Natural killer cell treated with Interleukin-12 subunit alpha and Interleukin-12 subunit beta and Interleukin-15 and Interleukin-18, amount 100 ng/mL, for 72 hours (primary cell): ENCODE data around the gene CLPTM1L. TPM values are rescaled to one million over a fixed set of nuclear protein-coding genes. Genes with fewer than 3 reads are reported as not detected.
"Not testable (repeated sequence)": the region's sequence is repeated elsewhere in the genome, so short reads cannot be mapped to it uniquely, and the experiment has no call there.

Experiments
- ATAC-seq, 2 donors: fragments of 150-1000 bp; cut with Tn5 transposase in 1 of 2; sonication (Bioruptor Pico), chemical (Tn5 transposase) in 1 of 2; 2 replicates each; pipeline ENCODE4 v1.10.0; 2021
- DNase-seq: peaks from one replicate; pipeline ENCODE4 v3.0.0; 2022; ENCODE audit warnings: low spot score
- H3K27ac Mint-ChIP-seq, 2 donors: 1 replicate in 1 of 2; 2 replicates in 1 of 2; pipeline ENCODE4 v1.8.0; 2022; ENCODE audit warnings: mixed read lengths in 2 of 2, mild to moderate bottlenecking in 1 of 2, moderate library complexity in 1 of 2
- H3K27me3 Mint-ChIP-seq, 2 donors: 1 replicate in 1 of 2; 2 replicates in 1 of 2; pipeline ENCODE4 v1.8.0; 2022; ENCODE audit warnings: mixed read lengths in 2 of 2
- H3K36me3 Mint-ChIP-seq: one replicate; pipeline ENCODE4 v1.8.0; 2022; ENCODE audit warnings: mixed read lengths
- H3K4me1 Mint-ChIP-seq, 2 donors: 1 replicate in 1 of 2; 2 replicates in 1 of 2; pipeline ENCODE4 v1.8.0; 2022; ENCODE audit warnings: low read depth in 2 of 2, mixed read lengths in 2 of 2, mild to moderate bottlenecking in 1 of 2
- H3K4me3 Mint-ChIP-seq: one replicate; pipeline ENCODE4 v1.8.0; 2022; ENCODE audit warnings: mixed read lengths
- H3K9me3 Mint-ChIP-seq: 2 replicates; pipeline ENCODE4 v1.8.0; 2022; ENCODE audit warnings: mixed read lengths
- total RNA-seq, 2 donors: library from RNA; stranded (reverse); gene quantifications; one replicate each; pipeline ENCODE4 v1.2.3, GENCODE V29; 2022

CLPTM1L gene
- total RNA-seq, 2 donors from 2014 or later: 112 to 178 TPM

- Mint-ChIP-seq H3K9me3 (no peaks in the 10 kb centered on the region), H3K36me3 (no peaks in the 10 kb centered on the region), H3K27me3 (no peaks in the 10 kb centered on the region), H3K4me1 (peaks cover 17 to 20% of the 10 kb centered on the region in 2 donors), H3K4me3 (no peak overlapping the region), H3K27ac (no peak overlapping the region)
- DNase-seq (peak; percentile 54), ATAC-seq (no peak)
Observed at GRCh38 chr5:1374679-1375055, 29.8 kb upstream of the CLPTM1L start.

DNA sequence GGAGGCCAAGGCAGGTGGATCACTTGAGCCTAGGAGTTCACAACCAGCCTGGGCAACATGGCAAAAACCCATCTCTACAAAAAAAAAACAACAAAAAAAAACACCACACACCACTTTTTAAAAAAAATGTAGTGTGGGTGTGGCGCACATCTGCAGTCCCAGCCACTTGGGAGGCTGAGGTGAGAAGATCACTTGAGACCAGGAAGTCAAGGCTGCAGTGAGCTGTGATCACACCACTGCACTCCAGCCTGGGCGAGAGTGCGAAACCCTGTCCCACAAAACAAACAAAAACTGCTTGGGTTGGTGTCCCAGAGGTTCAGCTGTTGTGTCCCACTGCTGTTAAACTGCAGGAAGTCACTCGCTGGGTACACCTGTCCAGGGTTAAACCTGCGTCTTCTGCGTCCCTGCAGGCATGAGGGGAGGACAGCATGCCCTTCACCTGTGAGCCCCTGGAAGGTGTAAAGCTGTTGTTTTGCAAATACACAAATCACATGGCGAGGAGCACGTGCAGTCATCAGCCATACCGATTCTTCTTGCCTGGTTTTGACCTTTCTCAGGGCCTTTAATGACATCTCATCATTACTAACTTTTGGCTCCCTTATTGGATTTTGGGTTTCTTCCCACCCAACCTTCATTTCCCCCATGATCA is 29.3 kb upstream of the CLPTM1L start:
- H3K4me3 Mint-ChIP-seq: no peak overlapping the region
- ATAC-seq (peak; percentile 53 to 60), DNase-seq (peak; percentile 60)

DNA sequence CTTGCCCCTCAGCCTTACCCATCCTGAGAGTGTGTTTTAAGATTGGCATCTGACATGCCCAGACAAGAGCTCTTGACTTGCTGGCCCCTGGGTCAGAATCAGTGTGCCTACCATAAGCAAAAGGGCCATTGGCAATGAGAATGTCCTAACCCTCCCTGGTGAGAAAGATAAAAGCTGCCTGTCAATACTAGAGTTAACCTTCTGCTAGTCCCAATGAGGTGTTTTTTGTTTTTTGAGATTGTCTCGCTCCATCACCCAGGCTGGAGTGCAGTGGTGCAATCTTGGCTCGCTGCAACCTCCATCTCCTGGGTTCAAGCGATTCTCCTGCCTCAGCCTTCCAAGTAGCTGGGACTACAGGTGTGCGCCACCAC is 27.1 kb upstream of the CLPTM1L start:
- H3K27me3 Mint-ChIP-seq, DNase-seq, H3K9me3 Mint-ChIP-seq, H3K4me3 Mint-ChIP-seq, ATAC-seq, H3K36me3 Mint-ChIP-seq: not testable (repeated sequence)
- Mint-ChIP-seq H3K27ac (peak overlapping the region in 1 of 2 donors; percentile 40), H3K4me1 (peaks cover 17 to 20% of the 10 kb centered on the region in 2 donors)

More for the DNA sequence above, 29.3 kb upstream of the CLPTM1L start:
- H3K27ac Mint-ChIP-seq: no peak overlapping the region
- H3K36me3 Mint-ChIP-seq: no peaks in the 10 kb centered on the region
- H3K9me3 Mint-ChIP-seq: no peaks in the 10 kb centered on the region
- no peaks in the 10 kb centered on the region for H3K27me3 Mint-ChIP-seq
- peaks cover 17 to 20% of the 10 kb centered on the region in 2 donors for H3K4me1 Mint-ChIP-seq

GRCh38 chr5:1371218-1371971 is 26.5 kb upstream of the CLPTM1L start:
- ATAC-seq: no peak
- Mint-ChIP-seq H3K4me3 (no peak overlapping the region), H3K4me1 (peaks cover 17 to 20% of the 10 kb centered on the region in 2 donors), H3K36me3 (no peaks in the 10 kb centered on the region), H3K27ac (no peak overlapping the region), H3K27me3 (peaks cover 0 to under 1% of the 10 kb centered on the region in 2 donors), H3K9me3 (no peaks in the 10 kb centered on the region)
- DNase-seq: no peak

DNA sequence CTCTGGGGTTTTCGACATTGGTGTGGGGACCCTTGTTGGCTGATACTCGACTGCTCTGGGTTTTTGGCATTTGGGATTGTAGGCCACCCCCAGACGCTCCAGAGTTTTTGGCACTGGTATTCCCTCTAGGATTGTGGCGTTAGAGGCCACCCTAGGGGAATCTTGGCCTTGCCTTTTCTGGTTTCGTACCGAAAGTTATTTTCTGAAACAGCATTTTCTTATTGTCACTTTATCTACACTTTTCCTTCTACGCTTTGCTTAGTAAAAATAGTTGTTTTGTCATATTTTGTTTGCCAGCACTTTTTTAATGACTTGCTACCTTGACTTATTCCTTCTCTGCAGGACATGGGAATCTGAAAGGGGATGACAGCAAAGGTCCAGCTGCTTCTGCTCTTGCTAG is 25.1 kb upstream of the CLPTM1L start:
- Mint-ChIP-seq H3K27me3 (peaks cover 0 to 8% of the 10 kb centered on the region in 2 donors), H3K4me3 (no peak overlapping the region), H3K27ac (no peak overlapping the region), H3K9me3 (no peaks in the 10 kb centered on the region), H3K36me3 (no peaks in the 10 kb centered on the region), H3K4me1 (peaks cover 11 to 17% of the 10 kb centered on the region in 2 donors)
- no peak for DNase-seq
- ATAC-seq: no peak

- ATAC-seq (no peak), DNase-seq (no peak)
- Mint-ChIP-seq H3K9me3 (no peaks in the 10 kb centered on the region), H3K4me3 (no peak overlapping the region), H3K4me1 (peaks cover 7 to 9% of the 10 kb centered on the region in 2 donors), H3K36me3 (no peaks in the 10 kb centered on the region), H3K27me3 (peaks cover 0 to 11% of the 10 kb centered on the region in 2 donors), H3K27ac (no peak overlapping the region)
Observed at GRCh38 chr5:1368756-1369155, 23.9 kb upstream of the CLPTM1L start.

DNA sequence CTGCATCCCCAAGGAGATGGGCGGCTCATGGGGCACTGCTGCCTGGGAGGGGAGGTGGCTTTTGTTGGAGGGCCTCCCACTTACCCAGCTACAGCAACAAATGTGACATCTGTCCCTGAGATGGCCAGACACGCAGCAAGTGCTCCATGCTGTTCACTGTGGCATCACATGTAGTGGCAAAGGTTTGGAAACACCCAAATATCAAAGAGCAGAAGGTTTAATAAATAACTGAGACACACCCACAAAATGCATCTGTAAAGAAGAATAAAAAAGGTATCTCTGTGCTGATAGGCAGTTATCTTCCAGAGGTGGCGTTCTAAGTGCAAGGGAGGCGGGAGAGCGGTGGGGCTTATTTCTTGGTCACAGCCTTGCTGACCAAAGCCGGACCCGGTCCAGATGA is 23.3 kb upstream of the CLPTM1L start:
- H3K27ac Mint-ChIP-seq: no peak overlapping the region
- no peak for ATAC-seq
- H3K27me3 Mint-ChIP-seq: peaks cover 4 to 16% of the 10 kb centered on the region in 2 donors
- no peak overlapping the region for H3K4me3 Mint-ChIP-seq
- H3K36me3 Mint-ChIP-seq: no peaks in the 10 kb centered on the region
- DNase-seq: no peak
- peaks cover 5 to 6% of the 10 kb centered on the region in 2 donors for H3K4me1 Mint-ChIP-seq
- no peaks in the 10 kb centered on the region for H3K9me3 Mint-ChIP-seq

DNA sequence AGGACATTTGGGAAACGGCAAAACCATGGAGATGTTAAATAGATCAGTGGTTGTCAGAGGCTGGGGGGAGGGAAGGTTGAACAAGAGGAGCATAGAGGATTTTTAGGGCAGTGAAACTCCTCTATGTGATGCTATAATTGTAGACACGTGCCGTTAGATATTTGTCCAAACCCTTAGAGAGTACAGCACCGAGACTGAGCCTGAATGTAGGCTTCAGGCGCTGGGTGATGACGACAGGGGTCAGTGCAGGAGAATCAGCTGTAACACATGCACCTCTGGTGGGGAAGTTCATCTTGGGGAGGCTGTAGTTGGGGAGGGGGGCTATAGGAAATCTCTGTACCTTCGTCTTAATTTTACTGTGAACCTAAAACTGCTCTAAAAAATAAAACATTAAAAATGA is 22.2 kb upstream of the CLPTM1L start:
- ATAC-seq: no peak
- no peaks in the 10 kb centered on the region for H3K4me1 Mint-ChIP-seq
- no peaks in the 10 kb centered on the region for H3K9me3 Mint-ChIP-seq
- no peak overlapping the region for H3K27ac Mint-ChIP-seq
- H3K27me3 Mint-ChIP-seq: peaks cover 6 to 19% of the 10 kb centered on the region in 2 donors
- H3K4me3 Mint-ChIP-seq: no peak overlapping the region
- H3K36me3 Mint-ChIP-seq: no peaks in the 10 kb centered on the region
- no peak for DNase-seq

- Mint-ChIP-seq H3K4me1 (no peaks in the 10 kb centered on the region), H3K36me3 (no peaks in the 10 kb centered on the region), H3K27me3 (peaks cover 6 to 19% of the 10 kb centered on the region in 2 donors), H3K4me3 (no peak overlapping the region), H3K9me3 (no peaks in the 10 kb centered on the region), H3K27ac (no peak overlapping the region)
- DNase-seq (no peak), ATAC-seq (no peak)
Observed at GRCh38 chr5:1366514-1366913, 21.6 kb upstream of the CLPTM1L start.

DNA sequence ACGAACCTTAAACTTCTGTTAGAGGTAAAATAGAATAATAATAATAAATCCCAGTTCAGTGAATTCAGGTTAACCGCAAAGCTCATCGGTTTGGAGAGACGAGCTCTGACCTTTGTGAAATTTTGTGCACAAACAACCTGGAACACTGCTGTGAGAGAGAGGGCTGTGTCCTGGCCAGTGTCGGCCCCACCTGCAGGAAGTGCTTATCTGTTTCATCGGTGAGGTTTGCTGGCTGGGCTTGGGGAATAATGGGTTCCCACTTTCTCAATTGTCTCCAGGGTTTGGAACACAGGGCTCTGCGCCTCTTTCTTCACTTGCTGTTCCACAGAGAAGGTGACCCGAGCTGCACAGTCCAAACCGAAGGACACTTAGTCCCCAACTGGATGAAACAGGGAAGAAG is 19.3 kb upstream of the CLPTM1L start:
- Mint-ChIP-seq H3K27ac (no peak overlapping the region), H3K4me1 (no peaks in the 10 kb centered on the region), H3K9me3 (no peaks in the 10 kb centered on the region), H3K27me3 (peaks cover 6 to 19% of the 10 kb centered on the region in 2 donors), H3K36me3 (no peaks in the 10 kb centered on the region), H3K4me3 (no peak overlapping the region)
- DNase-seq (no peak), ATAC-seq (no peak)

GRCh38 chr5:1363581-1363980 is 18.7 kb upstream of the CLPTM1L start:
- Mint-ChIP-seq H3K9me3 (no peaks in the 10 kb centered on the region), H3K4me3 (no peak overlapping the region), H3K4me1 (no peaks in the 10 kb centered on the region), H3K36me3 (no peaks in the 10 kb centered on the region), H3K27me3 (peaks cover 6 to 19% of the 10 kb centered on the region in 2 donors), H3K27ac (no peak overlapping the region)
- no peak for DNase-seq
- no peak for ATAC-seq

DNA sequence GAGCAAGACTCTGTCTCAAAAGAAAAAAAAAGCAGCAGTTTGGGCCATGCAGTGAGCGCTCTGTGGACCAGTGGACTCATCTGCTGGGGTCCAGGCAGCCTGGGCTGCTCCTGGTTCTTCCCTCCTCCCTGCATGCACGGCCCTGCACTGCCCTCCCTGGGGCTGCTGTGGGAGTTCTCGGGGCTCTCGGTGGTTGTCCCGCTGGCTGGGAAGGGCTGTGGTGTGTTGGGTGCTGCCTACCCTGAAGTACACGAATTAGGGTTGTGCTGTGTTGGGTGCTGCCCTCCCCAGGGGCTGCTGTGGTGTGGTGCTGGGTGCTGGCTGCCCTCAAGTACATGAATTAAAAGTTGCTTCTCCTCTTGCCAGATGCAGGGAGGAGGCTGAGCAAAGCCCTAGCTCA is 18.3 kb upstream of the CLPTM1L start:
- no peaks in the 10 kb centered on the region for H3K9me3 Mint-ChIP-seq
- H3K27me3 Mint-ChIP-seq: peaks cover 6 to 19% of the 10 kb centered on the region in 2 donors
- no peak overlapping the region for H3K27ac Mint-ChIP-seq
- no peaks in the 10 kb centered on the region for H3K4me1 Mint-ChIP-seq
- DNase-seq (no peak), ATAC-seq (no peak)
- no peak overlapping the region for H3K4me3 Mint-ChIP-seq
- H3K36me3 Mint-ChIP-seq: no peaks in the 10 kb centered on the region

DNA sequence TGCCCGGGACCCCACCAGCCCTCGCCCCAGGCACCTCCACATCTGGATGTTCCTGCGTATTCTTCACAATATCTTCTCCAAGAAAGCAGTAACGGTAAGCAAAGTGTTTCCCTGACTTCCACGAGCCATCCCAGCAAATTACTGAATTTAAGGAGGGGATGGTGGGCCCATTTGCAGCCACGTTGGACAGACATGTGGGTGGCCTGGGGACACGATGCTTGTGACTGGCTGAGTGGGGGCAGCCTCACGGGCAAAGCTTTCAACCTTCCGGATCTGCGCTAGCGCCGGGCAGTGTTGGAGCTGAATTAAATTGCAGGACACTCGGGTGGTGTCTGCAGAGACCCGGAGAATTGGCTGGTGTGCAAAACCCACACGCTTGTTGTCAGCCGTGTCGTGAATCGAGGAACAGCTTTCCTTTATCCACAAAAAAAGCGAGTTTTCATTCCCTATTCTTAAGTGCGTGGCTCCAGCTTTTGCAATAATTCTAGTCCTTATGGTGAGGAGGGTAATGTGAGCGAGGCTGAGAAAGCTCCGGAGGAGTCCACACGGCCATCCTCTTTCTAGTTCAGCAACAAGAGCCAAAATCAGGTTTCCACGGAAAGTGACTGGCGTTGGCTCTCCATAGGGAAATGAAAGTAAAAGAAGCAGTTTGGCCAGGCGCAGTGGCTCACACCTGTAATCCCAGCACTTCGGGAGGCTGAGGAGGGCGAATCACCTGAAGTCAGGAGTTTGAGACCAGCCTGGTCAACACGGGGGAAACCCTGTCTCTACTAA is 17.5 kb upstream of the CLPTM1L start:
- no peak for DNase-seq
- Mint-ChIP-seq H3K36me3 (no peaks in the 10 kb centered on the region), H3K9me3 (no peaks in the 10 kb centered on the region), H3K27ac (no peak overlapping the region), H3K4me3 (no peak overlapping the region), H3K4me1 (no peaks in the 10 kb centered on the region), H3K27me3 (peaks cover 6 to 19% of the 10 kb centered on the region in 2 donors)
- ATAC-seq: no peak

DNA sequence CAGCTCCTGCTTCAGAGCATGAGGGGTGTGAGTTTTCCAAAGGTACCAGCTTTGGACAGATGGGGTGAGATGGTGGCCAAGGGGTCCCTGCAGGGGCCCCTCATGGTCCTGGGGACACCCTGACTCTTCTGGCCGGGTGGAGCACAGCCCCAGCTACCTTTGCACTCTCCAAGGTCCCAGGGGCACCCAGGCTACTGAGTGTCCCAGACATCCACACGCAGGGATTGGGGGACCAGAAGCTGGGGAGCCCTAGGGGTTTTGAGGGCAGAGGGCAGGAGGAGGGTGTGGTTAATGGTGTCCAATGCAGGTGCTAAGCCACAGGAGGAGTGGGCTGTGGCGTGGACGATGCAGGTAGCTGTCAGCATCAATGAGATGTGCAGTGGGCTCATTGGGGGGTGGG is 16.0 kb upstream of the CLPTM1L start:
- DNase-seq: no peak
- Mint-ChIP-seq H3K27ac (no peak overlapping the region), H3K27me3 (peaks cover 6 to 17% of the 10 kb centered on the region in 2 donors), H3K36me3 (no peaks in the 10 kb centered on the region), H3K4me1 (no peaks in the 10 kb centered on the region), H3K9me3 (no peaks in the 10 kb centered on the region), H3K4me3 (no peak overlapping the region)
- peak in 1 of 2 donors; percentile 32 for ATAC-seq
